HepG2 (cell line): ENCODE data around the gene OR6V1. TPM values are rescaled to one million over a fixed set of nuclear protein-coding genes. Genes with fewer than 3 reads are reported as not detected.

Experiments used
- ESRRA ChIP-seq: sonication (generic); formaldehyde crosslinking; IDR thresholded peaks from 2 replicates; pipeline ENCODE4 v1.5.1; 2020; ENCODE audit warnings: mild to moderate bottlenecking, low read depth, missing genetic modification reagents
- HIVEP1 ChIP-seq: sonication (generic); formaldehyde crosslinking; IDR thresholded peaks from 2 replicates; pipeline ENCODE4 v1.4.0; 2020; ENCODE audit warnings: mild to moderate bottlenecking, missing genetic modification reagents
- JUN ChIP-seq: sonication (generic); formaldehyde crosslinking; IDR thresholded peaks from 2 replicates; pipeline ENCODE4 v1.4.0; 2020; ENCODE audit warnings: mild to moderate bottlenecking, missing genetic modification reagents
- KDM6A ChIP-seq: IDR thresholded peaks from 2 replicates; pipeline ENCODE4 v1.6.1; 2016; ENCODE audit warnings: low read depth
- NCOA2 ChIP-seq: sonication (generic); formaldehyde crosslinking; IDR thresholded peaks from 2 replicates; pipeline ENCODE4 v1.8.0; 2022; ENCODE audit warnings: inconsistent platforms
- NFRKB ChIP-seq: fragments of 450-650 bp; IDR thresholded peaks from 2 replicates; pipeline ENCODE4 v1.6.1; 2017
- ZGPAT ChIP-seq: IDR thresholded peaks from 2 replicates; pipeline ENCODE4 v1.6.1; 2016; ENCODE audit warnings: mild to moderate bottlenecking
- ZNF318 ChIP-seq: sonication (generic); formaldehyde crosslinking; IDR thresholded peaks from 2 replicates; pipeline ENCODE4 v1.4.0; 2020; ENCODE audit warnings: mild to moderate bottlenecking, missing genetic modification reagents
- ZNF563 ChIP-seq: sonication (generic); formaldehyde crosslinking; IDR thresholded peaks from 2 replicates; pipeline ENCODE4 v1.8.0; 2022; ENCODE audit warnings: mild to moderate bottlenecking, moderate library complexity, missing genetic modification reagents
- polyA plus RNA-seq, 8 experiments: library from polyadenylated mRNA; depleted of rRNA in 3 of 8; stranded (reverse) in 7 of 8; unstranded in 1 of 8; fragments of >200 nt; fragmentation: Illumina TruSeq in 4 of 8; extraction: Trizol in 4 of 8; gene quantifications; 2 replicates each; pipeline versions ENCODE4 v1.2.1 to v1.2.3, GENCODE V29; 2011 to 2016; ENCODE audit warnings: low read depth in 4 of 8, missing spikeins in 1 of 8, mixed read lengths in 1 of 8; ENCODE audit not compliant: insufficient read depth in 1 of 8
- total RNA-seq, 5 experiments: library from RNA; depleted of rRNA; stranded (reverse); fragments of >200 nt; fragmentation: Illumina TruSeq; extraction: Trizol; gene quantifications; 2 replicates each; pipeline ENCODE4 v1.2.3, GENCODE V29; 2016; ENCODE audit warnings: low read depth in 1 of 5
- TF ChIP-seq, protein P1 (sequence below): sonication (generic); formaldehyde crosslinking; IDR thresholded peaks from 2 replicates; pipeline ENCODE4 v1.4.0; 2020; ENCODE audit warnings: mild to moderate bottlenecking, missing genetic modification reagents, borderline replicate concordance
- TF ChIP-seq, protein P2 (sequence below): sonication (generic); formaldehyde crosslinking; IDR thresholded peaks from 2 replicates; pipeline ENCODE4 v1.9.0; 2022; ENCODE audit warnings: low read depth, missing genetic modification reagents

Gene OR6V1
- total and polyA plus RNA-seq, 2 of the 13 experiments (the other 11 are each of a cell fraction or from before 2014, with no cell fraction given) = not detected

DNA sequence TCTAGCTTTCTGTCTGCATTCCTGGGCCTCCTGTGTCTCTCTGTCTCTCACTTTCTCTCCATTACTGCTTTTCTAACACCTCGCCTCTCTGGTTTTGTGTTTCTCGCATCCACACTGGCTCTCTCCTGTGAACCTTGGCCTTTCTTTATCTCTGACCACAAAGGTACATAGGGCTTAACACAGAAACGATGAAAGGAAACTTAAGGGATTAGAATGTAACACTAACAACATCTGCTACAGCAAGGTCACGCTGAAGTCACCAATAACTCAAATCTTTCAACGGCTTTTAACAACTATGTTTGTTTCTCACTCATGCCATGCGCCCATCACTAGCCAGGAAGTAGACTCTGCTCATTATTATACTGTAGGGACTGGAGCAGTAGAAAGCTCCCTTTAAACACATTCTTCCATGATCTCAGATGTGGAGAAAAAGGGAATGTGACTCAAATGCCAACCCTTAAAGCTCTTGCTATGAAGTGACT, 9.3 kb upstream of the OR6V1 start (continued):
- peak; percentile 64; the same call in 1 of the 2 replicates for TF ChIP-seq NCOA2 (CRISPR knock-in tag)
- 0 out of 2 replicates have a peak, but pooled peaks have one; percentile 25 for TF ChIP-seq ESRRA (CRISPR knock-in tag)
- peak; percentile 62; the same call in 1 of the 2 replicates for TF ChIP-seq KDM6A (CRISPR knock-in tag)
- peak; percentile 53; the same call in 1 of the 2 replicates for TF ChIP-seq ZGPAT (CRISPR knock-in tag)
- TF ChIP-seq JUN (CRISPR knock-in tag) = no peak
- TF ChIP-seq ZNF318 (CRISPR knock-in tag) = no peak
- no peak for TF ChIP-seq ZNF563 (CRISPR knock-in tag)
- no peak for TF ChIP-seq NFRKB
- TF ChIP-seq, protein P1, sequence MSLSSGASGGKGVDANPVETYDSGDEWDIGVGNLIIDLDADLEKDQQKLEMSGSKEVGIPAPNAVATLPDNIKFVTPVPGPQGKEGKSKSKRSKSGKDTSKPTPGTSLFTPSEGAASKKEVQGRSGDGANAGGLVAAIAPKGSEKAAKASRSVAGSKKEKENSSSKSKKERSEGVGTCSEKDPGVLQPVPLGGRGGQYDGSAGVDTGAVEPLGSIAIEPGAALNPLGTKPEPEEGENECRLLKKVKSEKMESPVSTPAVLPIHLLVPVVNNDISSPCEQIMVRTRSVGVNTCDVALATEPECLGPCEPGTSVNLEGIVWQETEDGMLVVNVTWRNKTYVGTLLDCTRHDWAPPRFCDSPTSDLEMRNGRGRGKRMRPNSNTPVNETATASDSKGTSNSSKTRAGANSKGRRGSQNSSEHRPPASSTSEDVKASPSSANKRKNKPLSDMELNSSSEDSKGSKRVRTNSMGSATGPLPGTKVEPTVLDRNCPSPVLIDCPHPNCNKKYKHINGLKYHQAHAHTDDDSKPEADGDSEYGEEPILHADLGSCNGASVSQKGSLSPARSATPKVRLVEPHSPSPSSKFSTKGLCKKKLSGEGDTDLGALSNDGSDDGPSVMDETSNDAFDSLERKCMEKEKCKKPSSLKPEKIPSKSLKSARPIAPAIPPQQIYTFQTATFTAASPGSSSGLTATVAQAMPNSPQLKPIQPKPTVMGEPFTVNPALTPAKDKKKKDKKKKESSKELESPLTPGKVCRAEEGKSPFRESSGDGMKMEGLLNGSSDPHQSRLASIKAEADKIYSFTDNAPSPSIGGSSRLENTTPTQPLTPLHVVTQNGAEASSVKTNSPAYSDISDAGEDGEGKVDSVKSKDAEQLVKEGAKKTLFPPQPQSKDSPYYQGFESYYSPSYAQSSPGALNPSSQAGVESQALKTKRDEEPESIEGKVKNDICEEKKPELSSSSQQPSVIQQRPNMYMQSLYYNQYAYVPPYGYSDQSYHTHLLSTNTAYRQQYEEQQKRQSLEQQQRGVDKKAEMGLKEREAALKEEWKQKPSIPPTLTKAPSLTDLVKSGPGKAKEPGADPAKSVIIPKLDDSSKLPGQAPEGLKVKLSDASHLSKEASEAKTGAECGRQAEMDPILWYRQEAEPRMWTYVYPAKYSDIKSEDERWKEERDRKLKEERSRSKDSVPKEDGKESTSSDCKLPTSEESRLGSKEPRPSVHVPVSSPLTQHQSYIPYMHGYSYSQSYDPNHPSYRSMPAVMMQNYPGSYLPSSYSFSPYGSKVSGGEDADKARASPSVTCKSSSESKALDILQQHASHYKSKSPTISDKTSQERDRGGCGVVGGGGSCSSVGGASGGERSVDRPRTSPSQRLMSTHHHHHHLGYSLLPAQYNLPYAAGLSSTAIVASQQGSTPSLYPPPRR (CRISPR knock-in tag) = peak; percentile 94
- no peak for TF ChIP-seq HIVEP1 (CRISPR knock-in tag)
- TF ChIP-seq, protein P2, sequence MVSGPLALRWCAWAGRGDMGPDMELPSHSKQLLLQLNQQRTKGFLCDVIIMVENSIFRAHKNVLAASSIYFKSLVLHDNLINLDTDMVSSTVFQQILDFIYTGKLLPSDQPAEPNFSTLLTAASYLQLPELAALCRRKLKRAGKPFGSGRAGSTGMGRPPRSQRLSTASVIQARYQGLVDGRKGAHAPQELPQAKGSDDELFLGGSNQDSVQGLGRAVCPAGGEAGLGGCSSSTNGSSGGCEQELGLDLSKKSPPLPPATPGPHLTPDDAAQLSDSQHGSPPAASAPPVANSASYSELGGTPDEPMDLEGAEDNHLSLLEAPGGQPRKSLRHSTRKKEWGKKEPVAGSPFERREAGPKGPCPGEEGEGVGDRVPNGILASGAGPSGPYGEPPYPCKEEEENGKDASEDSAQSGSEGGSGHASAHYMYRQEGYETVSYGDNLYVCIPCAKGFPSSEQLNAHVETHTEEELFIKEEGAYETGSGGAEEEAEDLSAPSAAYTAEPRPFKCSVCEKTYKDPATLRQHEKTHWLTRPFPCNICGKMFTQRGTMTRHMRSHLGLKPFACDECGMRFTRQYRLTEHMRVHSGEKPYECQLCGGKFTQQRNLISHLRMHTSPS (CRISPR knock-in tag) = no peak
